Testis (tissue), 2 donors: ENCODE results near the gene EPB41L2.

ENCODE experiments used
- POLR2A ChIP-seq: fragments of 450-650 bp; IDR thresholded peaks from one replicate; pipeline ENCODE4 v1.6.1; 2017; ENCODE audit warnings: antibody characterized with exemption, mild to moderate bottlenecking, moderate library complexity
- TF ChIP-seq, protein P1 (sequence below), 3 experiments: fragments of 450-650 bp in 2 of 3; fragments of 200-600 bp in 1 of 3; sonication (generic) in 1 of 3; IDR thresholded peaks; one replicate each; pipeline ENCODE4 v1.5.1; 2016 to 2019; ENCODE audit warnings: antibody characterized with exemption in 3 of 3, mild to moderate bottlenecking in 2 of 3, moderate library complexity in 1 of 3

GRCh38 chr6:130931683-130932082, 131.4 kb downstream of the EPB41L2 start:
- TF ChIP-seq, protein P1, sequence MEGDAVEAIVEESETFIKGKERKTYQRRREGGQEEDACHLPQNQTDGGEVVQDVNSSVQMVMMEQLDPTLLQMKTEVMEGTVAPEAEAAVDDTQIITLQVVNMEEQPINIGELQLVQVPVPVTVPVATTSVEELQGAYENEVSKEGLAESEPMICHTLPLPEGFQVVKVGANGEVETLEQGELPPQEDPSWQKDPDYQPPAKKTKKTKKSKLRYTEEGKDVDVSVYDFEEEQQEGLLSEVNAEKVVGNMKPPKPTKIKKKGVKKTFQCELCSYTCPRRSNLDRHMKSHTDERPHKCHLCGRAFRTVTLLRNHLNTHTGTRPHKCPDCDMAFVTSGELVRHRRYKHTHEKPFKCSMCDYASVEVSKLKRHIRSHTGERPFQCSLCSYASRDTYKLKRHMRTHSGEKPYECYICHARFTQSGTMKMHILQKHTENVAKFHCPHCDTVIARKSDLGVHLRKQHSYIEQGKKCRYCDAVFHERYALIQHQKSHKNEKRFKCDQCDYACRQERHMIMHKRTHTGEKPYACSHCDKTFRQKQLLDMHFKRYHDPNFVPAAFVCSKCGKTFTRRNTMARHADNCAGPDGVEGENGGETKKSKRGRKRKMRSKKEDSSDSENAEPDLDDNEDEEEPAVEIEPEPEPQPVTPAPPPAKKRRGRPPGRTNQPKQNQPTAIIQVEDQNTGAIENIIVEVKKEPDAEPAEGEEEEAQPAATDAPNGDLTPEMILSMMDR (IDR thresholded peaks at IDR 0.05), result no peak
- TF ChIP-seq POLR2A, result no peak
